SK-N-SH treated with all-trans-retinoic acid at 6 μM for 48 hours (cell line): Measurements from ENCODE around the gene GRPEL2.

Experiments used
- ARNTL ChIP-seq: fragments of 450-650 bp; formaldehyde crosslinking; IDR thresholded peaks from 2 replicates; pipeline ENCODE4 v1.5.0; 2020; ENCODE audit warnings: low read depth, mild to moderate bottlenecking, moderate library complexity, borderline replicate concordance
- BACH2 ChIP-seq: fragments of 250-450 bp; sonication (Bioruptor Pico); IDR thresholded peaks from 2 replicates; pipeline ENCODE4 v1.9.0; 2021; ENCODE audit warnings: mild to moderate bottlenecking, borderline replicate concordance
- OSR1 ChIP-seq: fragments of 250-450 bp; sonication (Bioruptor Pico); IDR thresholded peaks from 2 replicates; pipeline ENCODE4 v1.8.0; 2022; ENCODE audit warnings: moderate library complexity, mild to moderate bottlenecking, inconsistent platforms
- RARB ChIP-seq: fragments of 250-450 bp; sonication (Bioruptor Pico); IDR thresholded peaks from 2 replicates; pipeline ENCODE4 v1.8.0; 2021; ENCODE audit warnings: mild to moderate bottlenecking, moderate library complexity
- SNAI2 ChIP-seq: fragments of 250-450 bp; sonication (Bioruptor Pico); IDR thresholded peaks from 2 replicates; pipeline ENCODE4 v1.5.0; 2020; ENCODE audit warnings: mild to moderate bottlenecking, moderate library complexity
- ZFP3 ChIP-seq: fragments of 250-450 bp; sonication (Bioruptor Pico); IDR thresholded peaks from 2 replicates; pipeline ENCODE4 v1.5.0; 2020; ENCODE audit warnings: mild to moderate bottlenecking, moderate library complexity
- ZNF8 ChIP-seq: fragments of 450-650 bp; formaldehyde crosslinking; IDR thresholded peaks from 2 replicates; pipeline ENCODE4 v1.5.0; 2020; ENCODE audit warnings: mild to moderate bottlenecking, moderate library complexity
- TF ChIP-seq, protein P1 (sequence below): fragments of 250-450 bp; sonication (Bioruptor Pico); IDR thresholded peaks from 2 replicates; pipeline ENCODE4 v1.8.0; 2020; ENCODE audit warnings: mild to moderate bottlenecking, moderate library complexity, borderline replicate concordance

DNA sequence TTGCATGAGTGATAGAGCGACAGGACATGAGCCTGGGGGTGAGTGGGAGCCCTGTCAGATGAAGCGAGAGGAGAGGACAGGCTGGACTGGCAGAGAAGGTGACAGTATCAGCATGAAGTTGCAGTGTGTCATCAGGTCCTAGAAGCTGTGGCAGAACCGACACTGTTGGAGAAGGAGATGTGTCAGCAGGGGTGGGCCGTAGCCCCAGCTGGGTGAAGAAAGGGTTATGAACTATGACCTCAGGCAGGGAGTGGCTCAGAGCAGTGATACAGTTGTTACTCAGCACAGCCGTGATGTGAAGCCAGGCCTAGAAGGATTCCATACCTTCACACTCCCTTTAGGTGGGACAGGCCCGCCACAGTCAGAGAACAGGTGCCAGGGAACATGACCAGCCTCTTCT is 20.1 kb downstream of the GRPEL2 start:
- TF ChIP-seq BACH2 (CRISPR knock-in tag) (no peak), ARNTL (CRISPR knock-in tag) (no peak), ZFP3 (no peak), SNAI2 (CRISPR knock-in tag) (no peak), ZNF8 (no peak), OSR1 (CRISPR knock-in tag) (no peak), RARB (CRISPR knock-in tag) (no peak)
- TF ChIP-seq, protein P1, sequence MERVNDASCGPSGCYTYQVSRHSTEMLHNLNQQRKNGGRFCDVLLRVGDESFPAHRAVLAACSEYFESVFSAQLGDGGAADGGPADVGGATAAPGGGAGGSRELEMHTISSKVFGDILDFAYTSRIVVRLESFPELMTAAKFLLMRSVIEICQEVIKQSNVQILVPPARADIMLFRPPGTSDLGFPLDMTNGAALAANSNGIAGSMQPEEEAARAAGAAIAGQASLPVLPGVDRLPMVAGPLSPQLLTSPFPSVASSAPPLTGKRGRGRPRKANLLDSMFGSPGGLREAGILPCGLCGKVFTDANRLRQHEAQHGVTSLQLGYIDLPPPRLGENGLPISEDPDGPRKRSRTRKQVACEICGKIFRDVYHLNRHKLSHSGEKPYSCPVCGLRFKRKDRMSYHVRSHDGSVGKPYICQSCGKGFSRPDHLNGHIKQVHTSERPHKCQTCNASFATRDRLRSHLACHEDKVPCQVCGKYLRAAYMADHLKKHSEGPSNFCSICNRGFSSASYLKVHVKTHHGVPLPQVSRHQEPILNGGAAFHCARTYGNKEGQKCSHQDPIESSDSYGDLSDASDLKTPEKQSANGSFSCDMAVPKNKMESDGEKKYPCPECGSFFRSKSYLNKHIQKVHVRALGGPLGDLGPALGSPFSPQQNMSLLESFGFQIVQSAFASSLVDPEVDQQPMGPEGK (CRISPR knock-in tag): no peak
